Neuron (in vitro differentiated cells): Measurements from ENCODE around the gene ITPK1.
"Not testable (repeated sequence)": the region's sequence is repeated elsewhere in the genome, so short reads cannot be mapped to it uniquely, and the experiment has no call there.

Source experiments
- H2AFZ ChIP-seq: one replicate; pipeline ENCODE4 v1.6.1; 2013; ENCODE audit warnings: low read depth, mild to moderate bottlenecking, inconsistent platforms, low read length, moderate library complexity
- H3K27me3 ChIP-seq: one replicate; pipeline ENCODE4 v1.6.1; 2013; ENCODE audit warnings: low read length; ENCODE audit not compliant: insufficient read depth
- H3K36me3 ChIP-seq: one replicate; pipeline ENCODE4 v1.6.1; 2013; ENCODE audit warnings: low read length; ENCODE audit not compliant: insufficient read depth
- H3K4me1 ChIP-seq: one replicate; pipeline ENCODE4 v1.6.1; 2013; ENCODE audit warnings: low read length; ENCODE audit not compliant: insufficient read depth
- H3K4me3 ChIP-seq: 2 replicates; pipeline ENCODE4 v1.5.1; 2013; ENCODE audit warnings: mild to moderate bottlenecking, low read length, moderate library complexity
- H3K9me3 ChIP-seq: one replicate; pipeline ENCODE4 v1.6.1; 2013; ENCODE audit warnings: low read length

ITPK1 gene

GRCh38 chr14:93115821-93116675 is at the start of gene ITPK1:
TSS of gene ITPK1 (minus strand) at chr14:93115925. CDS start at chr14:93115163, 762 bp downstream.
- H3K27me3 ChIP-seq = no peaks in the 10 kb centered on the region
- H3K4me1 ChIP-seq = peaks cover 21% of the 10 kb centered on the region
- no peaks in the 10 kb centered on the region for H3K36me3 ChIP-seq
- no peaks in the 10 kb centered on the region for H3K9me3 ChIP-seq
- H3K4me3 ChIP-seq = peak within 1 kb of the TSS; percentile 87
- H2AFZ ChIP-seq = peak within 1 kb of the TSS; percentile 98

GRCh38 chr14:93163564-93163963 is 47.8 kb upstream of the ITPK1 start:
- H3K36me3 ChIP-seq = no peaks in the 10 kb centered on the region

GRCh38 chr14:93161411-93161940 is 45.8 kb upstream of the ITPK1 start:
- Histone ChIP-seq H3K4me3 (no peak overlapping the region), H2AFZ (no peak overlapping the region), H3K9me3 (no peaks in the 10 kb centered on the region), H3K27me3 (no peaks in the 10 kb centered on the region), H3K36me3 (no peaks in the 10 kb centered on the region), H3K4me1 (peaks cover 6% of the 10 kb centered on the region)

More at GRCh38 chr14:93163564-93163963, 47.8 kb upstream of the ITPK1 start:
- no peaks in the 10 kb centered on the region for H3K27me3 ChIP-seq
- H3K4me1 ChIP-seq = peaks cover 6% of the 10 kb centered on the region
- H3K4me3 ChIP-seq = no peak overlapping the region
- H3K9me3 ChIP-seq = no peaks in the 10 kb centered on the region
- H2AFZ ChIP-seq = no peak overlapping the region

- no peaks in the 10 kb centered on the region for H3K27me3 ChIP-seq
- H3K9me3 ChIP-seq = no peaks in the 10 kb centered on the region
- no peak overlapping the region for H3K4me3 ChIP-seq
- no peaks in the 10 kb centered on the region for H3K36me3 ChIP-seq
- H3K4me1 ChIP-seq = peaks cover under 1% of the 10 kb centered on the region
- no peak overlapping the region for H2AFZ ChIP-seq
These were observed 44.7 kb upstream of the ITPK1 start for GRCh38 chr14:93160353-93160801.

GRCh38 chr14:93159625-93160352 is 44.1 kb upstream of the ITPK1 start:
- H2AFZ ChIP-seq, H3K9me3 ChIP-seq, H3K36me3 ChIP-seq, H3K4me1 ChIP-seq, H3K27me3 ChIP-seq, H3K4me3 ChIP-seq: not testable (repeated sequence)

- not testable (repeated sequence) for H2AFZ ChIP-seq, H3K4me3 ChIP-seq, H3K27me3 ChIP-seq, H3K9me3 ChIP-seq, H3K4me1 ChIP-seq, H3K36me3 ChIP-seq
These were observed 42.6 kb upstream of the ITPK1 start for GRCh38 chr14:93158349-93158748.

- H3K9me3 ChIP-seq = no peaks in the 10 kb centered on the region
- H3K36me3 ChIP-seq = no peaks in the 10 kb centered on the region
- no peak overlapping the region for H3K4me3 ChIP-seq
- no peaks in the 10 kb centered on the region for H3K27me3 ChIP-seq
- H3K4me1 ChIP-seq = no peaks in the 10 kb centered on the region
- no peak overlapping the region for H2AFZ ChIP-seq
These were observed 41.1 kb upstream of the ITPK1 start for GRCh38 chr14:93156693-93157369.

- Histone ChIP-seq H3K36me3 (no peaks in the 10 kb centered on the region), H3K4me3 (no peak overlapping the region), H3K4me1 (peaks cover 1% of the 10 kb centered on the region), H2AFZ (no peak overlapping the region), H3K9me3 (no peaks in the 10 kb centered on the region), H3K27me3 (no peaks in the 10 kb centered on the region)
These were observed 39.9 kb upstream of the ITPK1 start for GRCh38 chr14:93155667-93156066.

GRCh38 chr14:93153121-93153520 is 37.4 kb upstream of the ITPK1 start:
- Histone ChIP-seq H2AFZ (no peak overlapping the region), H3K4me1 (peaks cover 6% of the 10 kb centered on the region), H3K36me3 (no peaks in the 10 kb centered on the region), H3K4me3 (no peak overlapping the region), H3K27me3 (no peaks in the 10 kb centered on the region), H3K9me3 (no peaks in the 10 kb centered on the region)

GRCh38 chr14:93150227-93151208 is 34.8 kb upstream of the ITPK1 start:
- Histone ChIP-seq H3K9me3 (no peaks in the 10 kb centered on the region), H3K27me3 (no peaks in the 10 kb centered on the region), H3K36me3 (no peaks in the 10 kb centered on the region), H3K4me3 (no peak overlapping the region), H2AFZ (no peak overlapping the region), H3K4me1 (peaks cover 6% of the 10 kb centered on the region)

- Histone ChIP-seq H2AFZ (no peak overlapping the region), H3K4me3 (no peak overlapping the region), H3K27me3 (no peaks in the 10 kb centered on the region), H3K9me3 (no peaks in the 10 kb centered on the region), H3K36me3 (no peaks in the 10 kb centered on the region), H3K4me1 (peaks cover 6% of the 10 kb centered on the region)
These were observed 33.3 kb upstream of the ITPK1 start for GRCh38 chr14:93148979-93149378.

- Histone ChIP-seq H3K4me1 (peaks cover 6% of the 10 kb centered on the region), H3K9me3 (no peaks in the 10 kb centered on the region), H2AFZ (no peak overlapping the region), H3K4me3 (no peak overlapping the region), H3K36me3 (no peaks in the 10 kb centered on the region), H3K27me3 (no peaks in the 10 kb centered on the region)
These were observed 30.4 kb upstream of the ITPK1 start for GRCh38 chr14:93146119-93146518.
